ENCODE measurements around the gene MS4A18.

MS4A18 gene

GRCh38 chr11:60771879-60772525 lies 47.5 kb downstream of the MS4A18 start:
- no peak for TF ChIP-seq CTCF (IDR thresholded peaks at IDR 0.05; ENCODE audit: low read length, missing control alignments)
- DNase-seq (ENCODE audit: low read depth) = no peak

GRCh38 chr11:60772666-60773065 lies 48.1 kb downstream of the MS4A18 start:
- no peak overlapping the region for H3K4me3 ChIP-seq (replicated peaks; ENCODE audit: low read depth, low read length)
- no peak for TF ChIP-seq CTCF (IDR thresholded peaks at IDR 0.05; ENCODE audit: low read length, missing control alignments)
- DNase-seq (ENCODE audit: low read depth) = no peak

More at GRCh38 chr11:60771879-60772525, 47.5 kb downstream of the MS4A18 start:
- no peak overlapping the region for H3K4me3 ChIP-seq (replicated peaks; ENCODE audit: low read depth, low read length)

GRCh38 chr11:60774726-60775125 lies 50.2 kb downstream of the MS4A18 start:
- DNase-seq (ENCODE audit: low read depth) = no peak
- no peak for TF ChIP-seq CTCF (IDR thresholded peaks at IDR 0.05; ENCODE audit: low read length, missing control alignments)
- no peak overlapping the region for H3K4me3 ChIP-seq (replicated peaks; ENCODE audit: low read depth, low read length)

- TF ChIP-seq CTCF (IDR thresholded peaks at IDR 0.05; ENCODE audit: low read length, missing control alignments) = peak; percentile 94
- DNase-seq (ENCODE audit: low read depth) = peak; percentile 97
- H3K4me3 ChIP-seq (replicated peaks; ENCODE audit: low read depth, low read length) = no peak overlapping the region
Measured at GRCh38 chr11:60775420-60775961, 51.0 kb downstream of the MS4A18 start.

GRCh38 chr11:60776167-60776566 lies 51.6 kb downstream of the MS4A18 start:
- TF ChIP-seq CTCF (IDR thresholded peaks at IDR 0.05; ENCODE audit: low read length, missing control alignments) = no peak
- DNase-seq (ENCODE audit: low read depth) = no peak
- no peak overlapping the region for H3K4me3 ChIP-seq (replicated peaks; ENCODE audit: low read depth, low read length)

- no peak for DNase-seq (ENCODE audit: low read depth)
- H3K4me3 ChIP-seq (replicated peaks; ENCODE audit: low read depth, low read length) = no peak overlapping the region
- TF ChIP-seq CTCF (IDR thresholded peaks at IDR 0.05; ENCODE audit: low read length, missing control alignments) = no peak
Measured at GRCh38 chr11:60777106-60777505, 52.6 kb downstream of the MS4A18 start.

GRCh38 chr11:60777572-60777971 lies 53.1 kb downstream of the MS4A18 start:
- peak; percentile 95 for DNase-seq (ENCODE audit: low read depth)
- H3K4me3 ChIP-seq (replicated peaks; ENCODE audit: low read depth, low read length) = no peak overlapping the region
- no peak for TF ChIP-seq CTCF (IDR thresholded peaks at IDR 0.05; ENCODE audit: low read length, missing control alignments)
